Glomerular endothelial cell (primary cell): ENCODE data around the gene TP53I11. TPM values are rescaled to one million over a fixed set of nuclear protein-coding genes. Genes with fewer than 3 reads are reported as not detected.

Source experiments
- DNase-seq: peaks from one replicate; pipeline ENCODE4 v3.0.0-alpha.2; 2011; ENCODE audit warnings: low read depth, low spot score; ENCODE audit errors: extremely low read depth
- total RNA-seq: library from RNA; depleted of rRNA; stranded (reverse); fragments of >200 nt; gene quantifications from 2 replicates; pipeline ENCODE4 v1.2.3, GENCODE V29; 2015

The TP53I11 gene
- total RNA-seq, 1 donor from 2014 or later: 296 TPM

- DNase-seq: no peak
Measured at GRCh38 chr11:44942029-44942955, 8.4 kb downstream of the TP53I11 start.

DNA sequence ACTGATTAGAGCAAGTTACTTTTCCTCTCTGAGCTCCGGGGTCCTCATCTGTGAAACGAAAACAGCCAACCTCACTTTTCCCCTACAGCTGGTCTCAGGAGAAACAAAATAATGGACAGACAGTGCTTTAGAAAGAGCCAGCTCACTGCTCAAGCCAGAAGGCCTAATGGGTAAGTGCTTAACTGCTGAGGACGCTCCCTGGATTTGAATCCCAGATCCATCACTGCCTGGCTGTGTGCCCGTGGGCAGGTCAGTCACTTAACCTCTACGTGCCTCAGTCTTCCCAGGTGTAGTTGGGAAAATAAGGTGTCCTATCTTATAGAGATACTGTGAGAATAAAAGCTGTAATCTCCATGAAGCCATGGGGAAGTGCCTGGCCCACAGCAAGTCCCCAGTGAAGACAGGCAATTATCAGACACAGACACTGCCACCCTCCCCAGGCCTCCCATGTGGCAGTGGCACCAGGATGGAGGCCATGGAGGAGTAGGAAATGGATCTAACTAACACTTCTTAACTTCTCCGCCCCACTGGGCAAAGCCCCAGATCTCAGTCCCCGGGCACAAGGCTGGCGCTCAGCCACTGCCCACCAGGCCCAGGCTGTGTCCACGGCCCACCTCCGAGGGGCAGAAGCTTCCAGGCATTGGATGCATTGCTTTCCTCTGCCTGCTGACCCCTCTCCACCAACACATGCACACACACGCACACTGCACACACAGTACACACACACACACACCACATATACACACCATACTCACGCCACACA lies 9.2 kb downstream of the TP53I11 start:
- no peak for DNase-seq

- no peak for DNase-seq
Measured at GRCh38 chr11:44940835-44941234, 9.8 kb downstream of the TP53I11 start.

DNA sequence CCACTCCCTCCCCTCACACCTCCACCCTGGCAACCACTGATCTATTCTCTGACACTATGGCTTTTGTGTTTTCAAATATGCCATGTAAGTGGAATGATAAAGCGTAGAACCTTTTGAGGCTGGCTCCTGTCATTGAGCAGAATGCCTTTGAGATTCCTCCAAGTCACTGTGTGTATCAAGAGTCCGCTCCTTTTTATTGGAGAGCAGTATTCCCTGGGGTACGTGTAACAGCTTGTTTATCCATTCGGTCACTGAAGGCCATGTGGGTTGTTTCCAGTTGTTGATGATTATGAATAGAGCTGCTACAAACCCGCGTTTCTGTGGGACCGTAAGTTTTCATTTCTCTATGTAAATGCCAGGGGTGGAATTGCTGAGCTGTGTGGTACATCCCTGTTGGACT lies 10.3 kb downstream of the TP53I11 start:
- DNase-seq: no peak

- DNase-seq: no peak
Measured at GRCh38 chr11:44939673-44940395, 10.8 kb downstream of the TP53I11 start.

- no peak for DNase-seq
Measured at GRCh38 chr11:44938066-44938691, 12.5 kb downstream of the TP53I11 start.

DNA sequence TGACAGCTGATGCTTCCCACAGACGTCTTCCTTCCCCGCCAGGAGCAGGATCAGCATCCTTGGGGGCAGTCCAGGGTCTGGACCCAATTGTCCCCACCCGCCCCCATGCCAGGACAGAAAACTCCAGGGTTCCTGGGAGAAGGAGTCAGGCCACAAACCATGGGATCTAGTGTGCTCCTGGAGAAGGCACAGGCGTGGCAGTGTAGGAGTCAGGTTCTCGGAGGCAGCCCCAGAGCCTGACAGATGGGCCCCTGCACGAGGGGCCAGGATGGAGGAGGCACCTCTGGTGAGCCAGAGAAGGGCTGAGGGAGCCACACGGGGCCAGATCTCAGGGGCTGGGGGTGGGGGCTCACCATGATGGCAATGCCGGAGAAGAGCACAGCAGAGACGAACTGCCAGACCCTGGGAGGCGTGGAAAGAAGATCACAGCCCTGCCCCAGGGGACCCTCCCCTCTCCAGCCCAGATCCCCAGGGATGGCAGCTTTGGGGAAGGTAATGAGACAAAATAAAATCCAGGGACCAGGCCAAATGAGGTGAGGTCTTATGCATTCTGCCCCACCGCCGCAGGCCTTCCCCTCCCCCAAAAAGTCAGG lies 13.6 kb downstream of the TP53I11 start:
- DNase-seq: no peak

- DNase-seq: no peak
Measured at GRCh38 chr11:44936525-44936924, 14.2 kb downstream of the TP53I11 start.

- DNase-seq: no peak
Measured at GRCh38 chr11:44934735-44935250, 15.9 kb downstream of the TP53I11 start.

- DNase-seq: no peak
Measured at GRCh38 chr11:44934110-44934509, 16.6 kb downstream of the TP53I11 start.

GRCh38 chr11:44931466-44931865 lies 19.2 kb downstream of the TP53I11 start:
- no peak for DNase-seq

DNA sequence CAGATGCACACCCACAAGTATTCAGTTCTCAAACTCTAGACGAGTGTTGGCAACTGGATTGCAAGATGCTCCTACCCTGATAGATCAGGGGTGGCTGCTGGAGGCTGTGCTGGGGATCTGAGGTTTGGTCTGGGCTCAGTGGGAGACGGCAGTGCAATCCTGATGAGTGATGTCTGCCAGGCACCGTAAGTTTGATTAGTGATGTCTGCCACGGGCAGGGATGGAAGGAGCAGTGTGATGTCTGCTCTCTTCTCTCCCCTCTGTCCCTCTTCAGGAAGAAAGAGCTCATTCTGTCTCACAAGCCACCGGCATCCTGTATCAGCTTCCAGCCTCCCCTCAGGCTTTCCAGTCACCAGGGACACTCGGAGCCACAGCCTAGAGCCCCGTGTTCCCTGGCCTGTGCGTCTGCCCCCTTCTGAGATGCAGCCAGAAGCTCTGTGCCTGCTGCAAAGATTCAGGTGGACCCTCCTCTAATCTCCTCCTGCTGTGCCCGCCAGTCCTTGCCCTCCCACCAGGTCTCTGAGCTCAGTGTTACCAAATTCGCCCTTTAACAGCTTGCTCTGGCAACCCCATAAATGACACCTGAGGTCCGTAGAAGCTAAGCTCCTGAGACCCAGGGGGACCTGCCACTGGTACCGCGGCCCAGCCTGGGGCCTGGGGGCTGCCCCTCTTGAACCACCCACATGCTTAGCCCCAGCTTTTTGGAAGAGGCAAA lies 19.9 kb downstream of the TP53I11 start:
- DNase-seq: no peak

DNA sequence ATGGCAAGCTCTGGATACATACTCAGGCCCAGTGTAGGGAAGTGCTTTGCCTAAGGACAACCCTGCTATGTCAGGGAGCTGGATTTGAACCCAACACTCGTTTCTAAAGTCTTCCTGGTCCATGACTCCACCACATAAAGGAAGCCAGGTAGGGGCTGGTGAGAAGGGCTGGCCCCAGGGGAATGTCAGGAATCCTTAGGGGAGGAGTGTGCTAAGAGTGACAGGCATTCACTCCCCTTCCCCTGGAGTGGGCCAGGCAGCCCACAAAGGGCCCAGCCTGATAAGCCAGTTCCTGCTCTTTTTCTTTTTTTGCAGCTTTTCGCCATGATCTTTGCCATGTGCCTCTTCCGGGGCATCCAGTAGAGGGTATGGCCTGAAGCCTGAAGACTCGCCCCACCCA lies 21.9 kb downstream of the TP53I11 start:
- no peak for DNase-seq

DNA sequence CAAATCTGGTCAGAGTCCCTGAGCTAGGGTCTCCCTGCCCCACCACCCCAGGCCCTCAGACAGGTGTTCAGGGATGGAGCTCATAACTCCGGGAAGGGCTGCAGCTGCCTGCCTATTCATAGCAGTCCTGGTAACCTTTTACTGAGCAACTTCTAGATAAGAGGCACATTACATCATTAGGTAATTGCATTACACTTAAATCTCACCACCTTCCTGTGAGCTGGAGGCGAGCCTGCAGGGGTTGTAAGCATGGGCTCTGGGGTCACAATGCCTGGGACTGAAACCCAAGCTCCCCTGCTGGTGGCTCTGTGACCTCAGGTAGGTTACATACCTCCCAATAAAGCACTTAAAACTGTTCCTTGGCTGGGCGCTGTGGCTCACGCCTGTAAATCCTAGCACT lies 22.5 kb downstream of the TP53I11 start:
- no peak for DNase-seq

GRCh38 chr11:44927174-44927661 lies 23.5 kb downstream of the TP53I11 start:
- no peak for DNase-seq

DNA sequence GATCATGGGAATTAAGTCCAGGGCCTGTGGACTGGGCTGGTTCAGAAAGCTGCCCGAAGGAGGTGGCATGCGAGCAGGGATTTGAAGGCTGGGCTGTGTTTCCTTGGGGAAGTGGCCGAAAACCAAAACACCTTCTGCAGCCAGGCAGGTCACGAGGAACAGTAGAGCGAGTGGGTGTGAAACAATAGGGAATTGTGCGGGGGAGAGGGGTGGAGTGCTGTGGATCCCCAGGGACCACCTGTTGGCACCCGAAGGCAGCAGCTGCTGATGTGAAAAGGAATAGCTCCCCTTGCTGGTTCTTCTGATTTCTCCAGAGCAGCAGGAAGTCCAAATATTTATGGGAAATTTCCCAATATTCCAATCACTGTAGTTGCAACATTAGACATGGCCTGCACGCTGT lies 24.6 kb downstream of the TP53I11 start:
- DNase-seq: no peak

DNA sequence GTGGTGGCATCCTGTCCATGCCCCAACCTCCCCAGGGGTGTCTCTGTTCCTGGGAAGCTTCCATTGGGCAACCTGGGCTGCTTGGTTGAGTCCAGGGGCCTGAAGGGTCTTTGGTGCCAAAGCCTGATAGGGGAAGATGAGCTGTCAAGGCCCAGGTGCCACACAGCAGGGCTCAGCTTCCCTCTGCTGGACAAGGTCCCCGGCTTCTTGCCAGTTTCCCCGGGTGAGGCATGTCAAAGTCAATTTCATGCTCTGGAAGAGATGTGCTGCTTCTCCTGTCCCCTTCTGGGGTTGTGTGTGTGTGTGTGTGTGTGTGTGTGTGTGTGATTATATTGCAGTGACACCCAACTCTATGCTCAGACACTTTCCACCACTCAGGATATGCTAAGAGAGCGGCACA lies 26.9 kb downstream of the TP53I11 start:
- DNase-seq: no peak

DNA sequence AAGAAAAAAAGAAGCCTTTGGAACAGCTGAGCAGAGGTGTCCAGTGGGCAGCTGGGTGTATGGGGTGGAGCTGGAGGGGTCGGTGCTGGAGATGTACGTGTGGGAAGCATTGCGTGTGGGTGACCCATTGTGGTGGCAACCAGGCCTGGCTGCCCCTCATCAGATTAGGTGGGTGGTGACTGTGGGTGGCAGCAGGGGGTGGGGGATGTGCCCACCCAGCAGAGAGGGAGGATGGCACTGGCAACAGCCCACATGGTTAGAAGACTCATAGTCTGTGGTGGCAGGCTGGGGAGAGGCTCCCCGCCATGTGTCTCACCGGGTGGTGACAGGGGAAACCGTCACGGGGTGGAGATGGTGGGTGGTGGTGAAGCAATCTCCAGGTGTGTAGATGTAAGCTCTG lies 27.6 kb downstream of the TP53I11 start:
- DNase-seq: no peak

DNA sequence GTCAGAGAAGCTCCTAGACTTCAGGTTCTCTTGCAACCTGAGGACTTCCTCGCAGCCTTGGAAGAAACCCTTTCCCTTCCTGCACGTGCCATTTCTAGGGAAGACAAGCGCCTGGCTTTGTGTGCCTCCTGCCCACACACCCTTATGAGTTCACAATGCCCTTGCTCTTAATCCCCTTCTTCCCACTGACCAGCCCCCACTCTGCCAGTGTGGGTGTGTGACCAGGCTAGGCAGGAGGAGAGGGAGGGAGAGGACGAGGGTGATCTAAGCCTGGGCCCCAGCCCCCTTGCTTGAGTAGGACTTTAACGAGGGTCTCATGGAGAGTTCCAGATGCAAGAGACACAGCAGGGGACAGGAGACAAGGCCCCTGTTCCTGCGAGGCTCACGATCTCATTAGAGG lies 30.2 kb downstream of the TP53I11 start:
- no peak for DNase-seq
